Activated B cell treated with CpG ODN at 0.5 μM for 24 hours (primary cell): ENCODE results near the gene FCGR3B. TPM values are rescaled to one million over a fixed set of nuclear protein-coding genes. Genes with fewer than 3 reads are reported as not detected.
A peak's percentile ranks its signal among the peaks of the same experiment; 100 is the strongest.
"Not testable (repeated sequence)": the region's sequence is repeated elsewhere in the genome, so short reads cannot be mapped to it uniquely, and the experiment has no call there.

Experiments
- ATAC-seq: fragments of 200-7000 bp; cut with Tn5 transposase; one replicate; pipeline ENCODE4 v1.10.0; 2021; ENCODE audit warnings: low read depth, mild to moderate bottlenecking, moderate library complexity
- CTCF ChIA-PET: fragments of 350-600 bp; sonication (Branson Sonifier 250); formaldehyde crosslinking; loops from one replicate; lab custom pipeline; 2021; ENCODE audit warnings: antibody characterized with exemption; lab: Charles Lee
- POLR2A ChIA-PET: fragments of 350-600 bp; sonication (Branson Sonifier 250); formaldehyde crosslinking; loops from one replicate; lab custom pipeline; 2021; ENCODE audit warnings: antibody characterized with exemption; lab: Charles Lee
- DNase-seq: peaks from one replicate; pipeline ENCODE4 v3.0.0; 2022
- H3K27ac Mint-ChIP-seq: one replicate; pipeline ENCODE4 v1.8.0; 2020; ENCODE audit warnings: mixed read lengths
- H3K27me3 Mint-ChIP-seq: one replicate; pipeline ENCODE4 v1.8.0; 2021; ENCODE audit warnings: mixed read lengths
- H3K36me3 Mint-ChIP-seq: one replicate; pipeline ENCODE4 v1.8.0; 2021; ENCODE audit warnings: low read depth, mixed read lengths
- H3K4me1 Mint-ChIP-seq: one replicate; pipeline ENCODE4 v1.8.0; 2021; ENCODE audit warnings: mixed read lengths
- H3K4me3 Mint-ChIP-seq: one replicate; pipeline ENCODE4 v1.8.0; 2020; ENCODE audit warnings: mild to moderate bottlenecking, mixed read lengths
- H3K9me3 Mint-ChIP-seq: one replicate; pipeline ENCODE4 v1.8.0; 2020; ENCODE audit warnings: mixed read lengths
- intact Hi-C: fragments of 100-400 bp; cut with micrococcal nuclease; formaldehyde crosslinking; loops from one replicate; pipeline ENCODE4 v1.15.1; 2024
- total RNA-seq: library from RNA; stranded (reverse); gene quantifications from 2 replicates; pipeline ENCODE4 v1.2.3, GENCODE V29; 2022

The FCGR3B gene
- total RNA-seq, 1 donor from 2014 or later: not detected

- H3K9me3 Mint-ChIP-seq, H3K27ac Mint-ChIP-seq, H3K4me1 Mint-ChIP-seq, DNase-seq, ATAC-seq, H3K4me3 Mint-ChIP-seq, CTCF ChIA-PET, H3K27me3 Mint-ChIP-seq, intact Hi-C loops, POLR2A ChIA-PET: not testable (repeated sequence)
- H3K36me3 Mint-ChIP-seq: peaks cover 27% of the 10 kb centered on the region
Observed at GRCh38 chr1:161605024-161605423, 26.0 kb downstream of the FCGR3B start.

- intact Hi-C loops, H3K27me3 Mint-ChIP-seq, CTCF ChIA-PET, H3K4me3 Mint-ChIP-seq, H3K9me3 Mint-ChIP-seq, H3K27ac Mint-ChIP-seq, H3K4me1 Mint-ChIP-seq, POLR2A ChIA-PET, ATAC-seq, DNase-seq: not testable (repeated sequence)
- H3K36me3 Mint-ChIP-seq: peaks cover 13% of the 10 kb centered on the region
Observed at GRCh38 chr1:161597077-161597476, 33.9 kb downstream of the FCGR3B start.

GRCh38 chr1:161595583-161595982 is 35.4 kb downstream of the FCGR3B start:
- ATAC-seq, H3K4me3 Mint-ChIP-seq, H3K27ac Mint-ChIP-seq, CTCF ChIA-PET, POLR2A ChIA-PET, DNase-seq, H3K4me1 Mint-ChIP-seq, intact Hi-C loops, H3K9me3 Mint-ChIP-seq, H3K27me3 Mint-ChIP-seq: not testable (repeated sequence)
- H3K36me3 Mint-ChIP-seq: peaks cover 15% of the 10 kb centered on the region

- CTCF ChIA-PET, POLR2A ChIA-PET, H3K27me3 Mint-ChIP-seq, H3K4me1 Mint-ChIP-seq, intact Hi-C loops, DNase-seq, H3K9me3 Mint-ChIP-seq, H3K27ac Mint-ChIP-seq, H3K4me3 Mint-ChIP-seq, ATAC-seq: not testable (repeated sequence)
- H3K36me3 Mint-ChIP-seq: peaks cover 16% of the 10 kb centered on the region
Observed at GRCh38 chr1:161595173-161595572, 35.8 kb downstream of the FCGR3B start.

GRCh38 chr1:161594269-161594984 is 36.5 kb downstream of the FCGR3B start:
- CTCF ChIA-PET, H3K27ac Mint-ChIP-seq, intact Hi-C loops, DNase-seq, H3K9me3 Mint-ChIP-seq, H3K27me3 Mint-ChIP-seq, H3K4me1 Mint-ChIP-seq, H3K4me3 Mint-ChIP-seq, ATAC-seq, POLR2A ChIA-PET: not testable (repeated sequence)
- peaks cover 19% of the 10 kb centered on the region for H3K36me3 Mint-ChIP-seq

- peaks cover 24% of the 10 kb centered on the region for H3K36me3 Mint-ChIP-seq
- DNase-seq, H3K9me3 Mint-ChIP-seq, H3K27ac Mint-ChIP-seq, H3K27me3 Mint-ChIP-seq, intact Hi-C loops, H3K4me1 Mint-ChIP-seq, CTCF ChIA-PET, H3K4me3 Mint-ChIP-seq, POLR2A ChIA-PET, ATAC-seq: not testable (repeated sequence)
Observed at GRCh38 chr1:161593092-161593755, 37.8 kb downstream of the FCGR3B start.

GRCh38 chr1:161592586-161592985 is 38.4 kb downstream of the FCGR3B start:
- intact Hi-C loops, H3K27me3 Mint-ChIP-seq, CTCF ChIA-PET, ATAC-seq, H3K27ac Mint-ChIP-seq, H3K4me3 Mint-ChIP-seq, DNase-seq, H3K4me1 Mint-ChIP-seq, H3K9me3 Mint-ChIP-seq, POLR2A ChIA-PET: not testable (repeated sequence)
- H3K36me3 Mint-ChIP-seq: peaks cover 24% of the 10 kb centered on the region

GRCh38 chr1:161589920-161590319 is 41.1 kb downstream of the FCGR3B start:
- CTCF ChIA-PET, POLR2A ChIA-PET, ATAC-seq, DNase-seq, H3K4me3 Mint-ChIP-seq, H3K9me3 Mint-ChIP-seq, intact Hi-C loops, H3K27me3 Mint-ChIP-seq, H3K27ac Mint-ChIP-seq, H3K4me1 Mint-ChIP-seq: not testable (repeated sequence)
- peaks cover 22% of the 10 kb centered on the region for H3K36me3 Mint-ChIP-seq

- intact Hi-C loops, POLR2A ChIA-PET, H3K27ac Mint-ChIP-seq: not testable (repeated sequence)
Observed at GRCh38 chr1:161589365-161589764, 41.6 kb downstream of the FCGR3B start.

GRCh38 chr1:161588596-161588995 is 42.4 kb downstream of the FCGR3B start:
- H3K27ac Mint-ChIP-seq, H3K4me1 Mint-ChIP-seq, H3K27me3 Mint-ChIP-seq, ATAC-seq, DNase-seq, POLR2A ChIA-PET, CTCF ChIA-PET, H3K9me3 Mint-ChIP-seq, H3K4me3 Mint-ChIP-seq, intact Hi-C loops: not testable (repeated sequence)
- H3K36me3 Mint-ChIP-seq: peaks cover 20% of the 10 kb centered on the region

More at GRCh38 chr1:161589365-161589764, 41.6 kb downstream of the FCGR3B start:
- H3K9me3 Mint-ChIP-seq, DNase-seq, ATAC-seq, H3K4me1 Mint-ChIP-seq, H3K27me3 Mint-ChIP-seq, H3K4me3 Mint-ChIP-seq, CTCF ChIA-PET: not testable (repeated sequence)
- peaks cover 22% of the 10 kb centered on the region for H3K36me3 Mint-ChIP-seq

GRCh38 chr1:161582882-161583281 is 48.1 kb downstream of the FCGR3B start:
- intact Hi-C loops, H3K9me3 Mint-ChIP-seq, POLR2A ChIA-PET, ATAC-seq, DNase-seq, CTCF ChIA-PET, H3K27me3 Mint-ChIP-seq, H3K4me1 Mint-ChIP-seq, H3K36me3 Mint-ChIP-seq: not testable (repeated sequence)
- Mint-ChIP-seq H3K4me3 (peak overlapping the region; percentile 2), H3K27ac (peak overlapping the region; percentile 6)

- H3K4me1 Mint-ChIP-seq, H3K9me3 Mint-ChIP-seq, CTCF ChIA-PET, intact Hi-C loops, H3K27ac Mint-ChIP-seq, H3K4me3 Mint-ChIP-seq, H3K27me3 Mint-ChIP-seq, DNase-seq, POLR2A ChIA-PET, H3K36me3 Mint-ChIP-seq: not testable (repeated sequence)
- peak; percentile 79 for ATAC-seq
Observed at GRCh38 chr1:161580879-161581537, 50.0 kb downstream of the FCGR3B start.
